ENCODE measurements around the gene PTCRA.

The PTCRA gene

GRCh38 chr6:42968126-42968701 is 52.4 kb downstream of the PTCRA start:
- no peaks in the 10 kb centered on the region for H3K36me3 ChIP-seq (ENCODE audit: insufficient read depth, low read length)
- H3K4me2 ChIP-seq (ENCODE audit: low read depth, low read length, poor library complexity, severe bottlenecking), result no peak overlapping the region
- no peaks in the 10 kb centered on the region for H4K20me1 ChIP-seq (ENCODE audit: insufficient read depth, low read length, poor library complexity, severe bottlenecking)
- no peak overlapping the region for H3K4me3 ChIP-seq (ENCODE audit: low read length, poor library complexity, severe bottlenecking)
- no peak for TF ChIP-seq CTCF (conservative IDR thresholded peaks at IDR 0.05; ENCODE audit: low read length)
- no peak for TF ChIP-seq EZH2phosphoT487 (IDR thresholded peaks at IDR 0.05; ENCODE audit: borderline replicate concordance)
- no peak overlapping the region for H2AFZ ChIP-seq (ENCODE audit: low read length)
- H3K9ac ChIP-seq (ENCODE audit: low read depth, low read length, poor library complexity, severe bottlenecking), result no peak overlapping the region
- H3K4me1 ChIP-seq (ENCODE audit: insufficient read depth, low read length, poor library complexity, severe bottlenecking), result no peaks in the 10 kb centered on the region
- H3K9me3 ChIP-seq (ENCODE audit: insufficient read depth, low read depth, low read length), result no peaks in the 10 kb centered on the region
- no peaks in the 10 kb centered on the region for H3K9me2 ChIP-seq (replicated peaks; ENCODE audit: low read depth, low read length)
- H3K79me2 ChIP-seq (ENCODE audit: insufficient read depth, low read length), result no peaks in the 10 kb centered on the region
- no peaks in the 10 kb centered on the region for H3K27me3 ChIP-seq (ENCODE audit: insufficient read depth, low read length, poor library complexity, severe bottlenecking)
- no peaks in the 10 kb centered on the region for H3F3A ChIP-seq (ENCODE audit: low read depth)

GRCh38 chr6:42968783-42969182 is 52.9 kb downstream of the PTCRA start:
- H3K4me2 ChIP-seq (ENCODE audit: low read depth, low read length, poor library complexity, severe bottlenecking), result no peak overlapping the region
- no peaks in the 10 kb centered on the region for H3K4me1 ChIP-seq (ENCODE audit: insufficient read depth, low read length, poor library complexity, severe bottlenecking)
- H3K79me2 ChIP-seq (ENCODE audit: insufficient read depth, low read length), result no peaks in the 10 kb centered on the region
- TF ChIP-seq EZH2phosphoT487 (IDR thresholded peaks at IDR 0.05; ENCODE audit: borderline replicate concordance) (no peak), CTCF (conservative IDR thresholded peaks at IDR 0.05; ENCODE audit: low read length) (no peak)
- H4K20me1 ChIP-seq (ENCODE audit: insufficient read depth, low read length, poor library complexity, severe bottlenecking), result no peaks in the 10 kb centered on the region
- H3K9me2 ChIP-seq (replicated peaks; ENCODE audit: low read depth, low read length), result no peaks in the 10 kb centered on the region
- H3F3A ChIP-seq (ENCODE audit: low read depth), result no peaks in the 10 kb centered on the region
- H3K27me3 ChIP-seq (ENCODE audit: insufficient read depth, low read length, poor library complexity, severe bottlenecking), result no peaks in the 10 kb centered on the region
- H3K36me3 ChIP-seq (ENCODE audit: insufficient read depth, low read length), result no peaks in the 10 kb centered on the region
- no peak overlapping the region for H3K9ac ChIP-seq (ENCODE audit: low read depth, low read length, poor library complexity, severe bottlenecking)
- no peaks in the 10 kb centered on the region for H3K9me3 ChIP-seq (ENCODE audit: insufficient read depth, low read depth, low read length)
- H2AFZ ChIP-seq (ENCODE audit: low read length), result no peak overlapping the region
- H3K4me3 ChIP-seq (ENCODE audit: low read length, poor library complexity, severe bottlenecking), result no peak overlapping the region

GRCh38 chr6:42969431-42969830 is 53.6 kb downstream of the PTCRA start:
- Histone ChIP-seq H3K4me1 (ENCODE audit: insufficient read depth, low read length, poor library complexity, severe bottlenecking) (no peaks in the 10 kb centered on the region), H3K4me2 (ENCODE audit: low read depth, low read length, poor library complexity, severe bottlenecking) (no peak overlapping the region), H3K27me3 (ENCODE audit: insufficient read depth, low read length, poor library complexity, severe bottlenecking) (no peaks in the 10 kb centered on the region), H3K9me2 (replicated peaks; ENCODE audit: low read depth, low read length) (no peaks in the 10 kb centered on the region), H2AFZ (ENCODE audit: low read length) (no peak overlapping the region), H4K20me1 (ENCODE audit: insufficient read depth, low read length, poor library complexity, severe bottlenecking) (no peaks in the 10 kb centered on the region), H3K36me3 (ENCODE audit: insufficient read depth, low read length) (no peaks in the 10 kb centered on the region), H3K9ac (ENCODE audit: low read depth, low read length, poor library complexity, severe bottlenecking) (no peak overlapping the region), H3F3A (ENCODE audit: low read depth) (no peaks in the 10 kb centered on the region), H3K4me3 (ENCODE audit: low read length, poor library complexity, severe bottlenecking) (no peak overlapping the region), H3K9me3 (ENCODE audit: insufficient read depth, low read depth, low read length) (no peaks in the 10 kb centered on the region), H3K79me2 (ENCODE audit: insufficient read depth, low read length) (no peaks in the 10 kb centered on the region)
- TF ChIP-seq CTCF (conservative IDR thresholded peaks at IDR 0.05; ENCODE audit: low read length), result no peak
- no peak for TF ChIP-seq EZH2phosphoT487 (IDR thresholded peaks at IDR 0.05; ENCODE audit: borderline replicate concordance)

Data from Loucy (cell line).